Nucleus accumbens (tissue), 56 donors: Measurements from ENCODE around the gene SH3PXD2A.

Experiments used
- DNase-seq, 56 donors: peaks; one replicate each; lab custom pipeline; 2025; lab: John Stamatoyannopoulos, UW

The SH3PXD2A gene

GRCh38 chr10:103855424-103855823 is at the start of gene SH3PXD2A:
TSS of gene SH3PXD2A (minus strand) at chr10:103855576. CDS start at chr10:103855266, 310 bp downstream.
- peak in 26 of 56 donors; percentile 16 to 75 (median 34) for DNase-seq

DNA sequence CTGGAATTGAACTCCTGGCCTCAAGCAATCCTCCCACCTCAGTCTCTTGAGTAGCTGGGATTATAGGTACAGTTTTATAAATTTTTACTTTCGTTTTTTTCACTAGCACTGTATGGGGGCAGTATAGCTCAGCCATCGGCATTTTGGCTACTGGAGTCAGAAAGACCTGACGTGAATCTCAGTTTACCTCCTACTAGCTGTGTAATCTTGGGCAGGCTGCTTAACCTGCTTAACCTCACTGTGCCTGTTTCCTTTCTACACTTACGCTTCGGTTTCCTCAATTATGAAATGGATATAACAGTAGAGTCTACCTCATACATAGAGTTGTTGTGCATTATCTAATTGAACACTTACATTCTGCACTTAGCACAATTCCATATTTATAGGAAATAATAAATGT is 45.9 kb upstream of the SH3PXD2A start:
- no peak for DNase-seq

GRCh38 chr10:103899312-103899711 is 43.9 kb upstream of the SH3PXD2A start:
- DNase-seq = no peak

DNA sequence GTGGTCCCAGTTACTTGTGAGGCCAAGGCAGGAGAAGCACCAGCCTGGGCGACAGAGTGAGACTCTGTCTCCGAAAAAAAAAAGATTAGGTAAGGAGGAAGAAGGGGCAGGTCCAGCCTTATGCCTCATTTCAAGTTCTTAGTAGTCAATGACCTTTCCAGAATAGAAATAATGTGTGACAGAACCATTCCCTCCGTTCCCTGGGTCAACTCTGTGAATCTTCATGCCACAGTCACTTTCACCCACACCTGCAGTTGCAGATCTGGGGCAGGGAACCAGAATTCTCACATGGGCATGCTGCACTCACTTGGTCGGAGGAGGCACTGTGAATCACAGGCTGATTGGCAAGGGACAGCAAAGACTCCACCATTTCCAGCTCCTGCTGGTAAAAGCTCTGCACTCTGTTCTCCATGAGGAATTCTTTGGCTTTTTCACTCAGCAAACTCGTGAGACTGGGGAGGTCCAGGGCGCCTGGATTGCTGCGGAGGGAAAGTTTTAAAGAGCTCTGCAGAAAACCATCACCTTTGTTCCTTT is 41.9 kb upstream of the SH3PXD2A start:
- DNase-seq = no peak

DNA sequence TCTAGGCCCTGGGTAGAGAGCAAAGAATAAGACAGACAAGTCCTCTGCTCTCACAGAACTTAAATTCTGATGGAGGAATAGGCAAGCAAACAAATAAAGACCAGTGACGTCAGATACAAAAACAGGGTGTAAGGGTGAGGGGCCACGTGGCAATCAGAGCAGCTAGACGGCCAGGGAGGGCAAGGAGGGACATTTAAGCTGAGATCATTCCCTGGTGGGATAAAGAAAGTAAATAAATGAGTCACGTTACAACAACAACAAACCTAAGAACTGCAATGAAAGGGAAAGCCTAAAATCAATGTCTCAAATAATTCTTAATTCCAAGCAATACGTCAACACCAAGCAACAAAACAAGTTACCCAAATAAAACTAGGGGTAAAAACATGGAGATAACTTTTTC is 40.8 kb upstream of the SH3PXD2A start:
- DNase-seq = no peak

GRCh38 chr10:103895411-103896186 is 40.2 kb upstream of the SH3PXD2A start:
- DNase-seq = no peak

DNA sequence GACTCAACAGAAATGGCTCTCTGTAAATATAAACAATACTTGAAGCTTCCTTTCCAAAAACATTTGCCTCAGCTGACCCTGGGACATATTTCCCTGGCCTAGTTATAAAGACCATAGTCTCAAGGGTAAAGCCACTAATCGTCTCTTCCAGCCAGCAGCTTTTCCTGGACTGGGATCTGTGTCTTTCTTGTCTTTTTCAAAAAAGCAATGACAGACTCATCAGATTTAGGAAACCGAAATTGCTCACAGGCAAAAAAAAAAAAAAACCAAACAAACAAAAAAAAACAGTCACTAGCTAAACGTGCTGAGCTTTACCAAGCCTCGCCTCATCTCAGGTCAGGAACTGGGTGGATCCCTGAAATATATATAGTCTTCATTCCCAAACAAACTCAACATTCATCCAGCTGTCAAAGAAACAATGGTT is 39.1 kb upstream of the SH3PXD2A start:
- DNase-seq = no peak

DNA sequence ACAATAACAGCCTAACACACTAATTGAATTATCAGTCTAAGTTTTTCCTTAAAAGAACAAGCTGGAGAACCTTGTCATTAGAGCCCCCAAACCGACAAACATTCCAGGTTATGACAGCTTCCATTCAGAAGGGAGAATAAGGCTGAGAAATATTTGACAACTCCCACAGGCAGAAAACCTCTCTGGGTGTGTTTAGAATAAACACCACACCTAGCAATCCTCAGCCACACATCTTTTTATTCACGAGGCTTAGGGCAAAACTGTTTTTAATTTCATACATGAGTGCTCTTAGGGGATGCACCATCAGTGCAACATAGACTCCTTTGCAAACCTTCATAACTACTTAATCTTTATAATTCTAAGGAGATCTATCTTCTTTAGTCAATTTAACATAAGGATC is 38.4 kb upstream of the SH3PXD2A start:
- no peak for DNase-seq

- no peak for DNase-seq
Measured at GRCh38 chr10:103892181-103892580, 36.8 kb upstream of the SH3PXD2A start.

- no peak for DNase-seq
Measured at GRCh38 chr10:103890688-103891087, 35.3 kb upstream of the SH3PXD2A start.

- DNase-seq = no peak
Measured at GRCh38 chr10:103890194-103890658, 34.9 kb upstream of the SH3PXD2A start.

DNA sequence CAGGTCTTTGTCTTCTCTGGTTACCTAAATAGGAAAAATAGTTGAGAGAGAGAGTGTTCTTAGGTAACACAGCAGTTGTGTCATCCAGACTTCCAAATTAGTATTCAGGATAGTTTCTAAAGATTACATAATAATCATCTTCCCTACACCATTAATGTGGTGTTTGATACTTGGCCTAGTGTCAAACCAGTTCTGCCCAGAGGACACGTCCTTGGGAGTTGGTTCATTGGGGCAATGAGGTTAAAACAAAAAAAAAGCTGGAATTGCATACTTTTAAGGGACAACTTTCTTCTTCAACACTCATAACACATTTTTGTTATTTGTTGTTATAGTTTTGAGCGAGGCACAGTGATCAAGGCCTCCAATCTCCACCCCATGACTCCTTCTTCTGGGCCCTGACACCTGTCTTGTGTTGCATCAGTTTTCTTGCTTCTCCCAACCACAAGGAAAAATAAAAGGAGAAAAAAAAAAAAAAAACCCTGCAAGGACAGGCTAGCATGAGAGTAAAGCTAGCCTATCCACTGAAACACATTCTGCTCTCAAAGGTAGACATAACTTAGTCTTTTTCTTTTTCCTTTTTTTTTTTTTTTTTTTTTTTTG is 33.8 kb upstream of the SH3PXD2A start:
- DNase-seq = no peak

DNA sequence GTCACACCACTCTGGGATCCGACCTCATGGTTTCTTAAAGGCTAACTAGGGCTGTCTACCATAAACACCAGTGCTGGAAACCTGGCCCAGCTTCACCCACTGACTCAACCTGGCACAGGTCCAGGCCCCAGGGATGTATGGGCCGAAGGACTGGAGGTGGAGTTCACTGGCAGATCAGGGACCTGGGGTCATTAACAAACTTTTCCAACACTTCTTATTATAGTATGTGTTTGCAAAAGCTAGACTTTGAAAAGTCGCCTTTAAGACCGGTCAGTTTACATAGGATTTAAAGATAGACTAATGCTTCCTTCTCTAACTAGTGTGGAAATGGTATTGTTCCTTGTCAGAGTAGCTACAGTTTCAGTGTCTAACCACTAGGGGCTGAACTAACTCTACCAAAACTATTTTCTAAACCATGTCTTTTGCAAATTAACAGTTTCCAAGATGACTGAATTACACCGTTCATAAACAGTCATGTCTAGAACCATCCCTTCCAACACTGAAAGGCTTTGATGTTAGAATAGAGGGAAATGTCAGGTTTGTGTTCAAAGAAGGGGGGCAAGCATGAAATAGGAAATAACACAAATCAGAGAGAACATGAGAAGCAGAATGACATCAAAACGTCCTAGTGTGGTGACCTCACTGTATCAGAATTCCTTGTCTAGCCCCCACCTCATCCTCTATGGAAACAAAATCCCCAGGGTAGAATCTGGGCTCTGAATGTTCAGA is 32.9 kb upstream of the SH3PXD2A start:
- peak in 4 of 56 donors; percentile 11 to 58 (median 30) for DNase-seq

GRCh38 chr10:103885617-103886016 is 30.2 kb upstream of the SH3PXD2A start:
- no peak for DNase-seq

GRCh38 chr10:103884681-103885139 is 29.3 kb upstream of the SH3PXD2A start:
- peak in 25 of 56 donors; percentile 7 to 62 (median 20) for DNase-seq

DNA sequence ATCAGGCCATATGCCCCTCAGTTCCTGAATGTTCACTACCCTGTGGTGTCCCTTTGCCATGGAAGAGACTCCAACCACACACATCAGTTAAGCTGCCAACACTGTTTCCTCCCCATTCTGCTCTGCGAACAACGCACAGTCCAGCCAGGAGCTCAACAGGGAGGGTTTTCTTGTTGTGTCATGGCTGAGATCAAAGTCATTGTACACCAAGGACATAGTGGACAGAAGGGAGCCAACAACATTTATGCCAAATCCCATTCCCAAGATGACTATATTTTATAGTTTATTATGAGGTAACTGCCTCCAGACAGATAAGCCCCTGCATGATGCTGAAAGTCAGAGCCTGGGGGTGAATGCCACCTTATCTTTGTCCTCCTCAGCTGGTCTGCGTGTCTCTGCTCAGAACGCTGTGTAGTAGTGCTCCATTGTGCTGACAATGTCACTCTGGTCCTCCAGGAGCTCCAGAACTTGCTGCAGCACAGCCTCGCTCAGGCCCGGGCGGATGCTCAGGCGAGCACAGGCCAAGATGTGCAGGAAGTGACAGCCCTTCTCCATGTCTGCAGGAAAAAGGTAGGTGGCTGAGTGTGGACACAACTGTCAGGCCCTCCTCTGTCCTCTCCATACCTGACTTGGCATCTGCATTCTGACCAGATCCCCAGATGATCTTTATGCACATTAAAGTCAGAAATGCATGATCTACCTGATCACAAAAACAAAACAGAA is 27.1 kb upstream of the SH3PXD2A start:
- DNase-seq = no peak

- peak in 26 of 56 donors; percentile 5 to 71 (median 44) for DNase-seq
Measured at GRCh38 chr10:103881416-103882284, 26.3 kb upstream of the SH3PXD2A start.

- DNase-seq = no peak
Measured at GRCh38 chr10:103879831-103880230, 24.5 kb upstream of the SH3PXD2A start.

DNA sequence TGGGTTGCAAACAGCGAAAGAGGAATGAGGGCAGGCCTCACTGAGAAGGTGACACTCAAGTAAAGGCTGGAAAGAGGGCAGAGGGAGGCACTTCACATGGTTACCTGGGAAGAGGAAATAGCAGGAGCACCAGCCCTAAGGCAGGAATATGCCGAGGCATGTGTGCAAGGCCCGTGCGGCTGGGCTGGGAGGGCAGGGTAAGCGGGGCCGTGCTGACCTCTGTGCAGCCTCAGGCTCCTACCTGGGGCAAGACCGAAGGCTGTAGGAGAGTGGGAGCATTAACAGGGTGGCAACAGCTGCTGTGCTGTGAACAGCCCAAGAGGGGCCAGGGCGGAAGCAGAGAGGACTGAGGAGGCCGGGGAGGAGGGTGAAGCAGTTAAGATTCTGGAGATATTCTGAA is 24.0 kb upstream of the SH3PXD2A start:
- DNase-seq = no peak
